ENCODE data around the gene KCNK5. TPM values are rescaled to one million over a fixed set of nuclear protein-coding genes. Genes with fewer than 3 reads are reported as not detected.

KCNK5 gene
- total and polyA plus RNA-seq, 7 donors, result 3.0 to 26.9 (median 7.5) TPM

DNA sequence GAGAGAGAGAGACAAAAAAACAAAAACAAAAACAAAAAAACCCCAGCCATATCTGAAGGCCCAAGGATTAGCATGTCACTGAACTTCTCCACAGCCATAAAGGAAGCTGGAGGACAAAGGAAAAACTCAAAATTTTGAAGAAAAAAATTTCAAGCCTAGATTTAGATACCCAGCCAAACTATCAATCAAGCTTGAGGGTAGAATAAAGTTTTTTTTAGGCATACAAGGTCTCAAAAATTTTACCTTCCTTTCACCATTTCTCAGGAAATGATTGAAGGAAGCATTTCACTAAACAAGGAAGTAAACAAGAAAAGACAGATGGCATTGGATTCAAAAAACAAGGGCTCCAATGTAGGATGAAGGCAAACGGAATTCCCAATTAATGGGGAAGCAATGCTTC, 52.1 kb downstream of the KCNK5 start:
- no peaks in the 10 kb centered on the region for H3K27me3 ChIP-seq
- WGBS, 2 donors, result 94 to 95% methylated on average over 1 of the region's 1 CpG
- no peak overlapping the region for H3K27ac ChIP-seq
- no peak overlapping the region for H3K4me3 ChIP-seq
- intact Hi-C loops (cut with DNase I), result no loop called here
- H3K4me1 ChIP-seq, result no peaks in the 10 kb centered on the region
- H3K36me3 ChIP-seq, result no peaks in the 10 kb centered on the region
- TF ChIP-seq EP300 (IDR thresholded peaks at IDR 0.05), result no peak
- TF ChIP-seq, protein P1, sequence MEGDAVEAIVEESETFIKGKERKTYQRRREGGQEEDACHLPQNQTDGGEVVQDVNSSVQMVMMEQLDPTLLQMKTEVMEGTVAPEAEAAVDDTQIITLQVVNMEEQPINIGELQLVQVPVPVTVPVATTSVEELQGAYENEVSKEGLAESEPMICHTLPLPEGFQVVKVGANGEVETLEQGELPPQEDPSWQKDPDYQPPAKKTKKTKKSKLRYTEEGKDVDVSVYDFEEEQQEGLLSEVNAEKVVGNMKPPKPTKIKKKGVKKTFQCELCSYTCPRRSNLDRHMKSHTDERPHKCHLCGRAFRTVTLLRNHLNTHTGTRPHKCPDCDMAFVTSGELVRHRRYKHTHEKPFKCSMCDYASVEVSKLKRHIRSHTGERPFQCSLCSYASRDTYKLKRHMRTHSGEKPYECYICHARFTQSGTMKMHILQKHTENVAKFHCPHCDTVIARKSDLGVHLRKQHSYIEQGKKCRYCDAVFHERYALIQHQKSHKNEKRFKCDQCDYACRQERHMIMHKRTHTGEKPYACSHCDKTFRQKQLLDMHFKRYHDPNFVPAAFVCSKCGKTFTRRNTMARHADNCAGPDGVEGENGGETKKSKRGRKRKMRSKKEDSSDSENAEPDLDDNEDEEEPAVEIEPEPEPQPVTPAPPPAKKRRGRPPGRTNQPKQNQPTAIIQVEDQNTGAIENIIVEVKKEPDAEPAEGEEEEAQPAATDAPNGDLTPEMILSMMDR (IDR thresholded peaks at IDR 0.05), result no peak
- TF ChIP-seq POLR2AphosphoS5 (IDR thresholded peaks at IDR 0.05), result no peak
- no peak for TF ChIP-seq POLR2A (IDR thresholded peaks at IDR 0.05)
- DNase-seq, result no peak
- H3K9me3 ChIP-seq, result peaks cover 0 to 3% (median under 1%) of the 10 kb centered on the region in 4 donors

DNA sequence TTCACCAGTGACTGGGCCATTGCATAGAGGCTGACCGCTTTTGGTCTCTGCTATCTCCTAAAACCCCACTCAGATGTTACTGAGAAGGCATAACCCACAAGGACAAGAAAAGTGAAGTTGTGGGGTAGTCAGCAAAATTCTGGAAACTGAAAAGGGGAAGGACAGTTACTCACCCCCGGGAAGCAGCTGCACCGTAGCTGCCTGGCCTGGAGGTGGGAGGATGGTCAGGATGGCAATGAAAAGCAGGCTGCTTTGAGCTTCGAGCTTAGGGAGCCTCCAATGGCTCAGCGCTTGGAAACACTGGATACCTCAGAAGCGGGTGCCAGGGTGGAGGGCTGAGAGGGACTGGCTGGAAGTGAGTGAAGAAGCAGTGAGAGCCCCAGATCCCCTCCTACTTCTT, 56.0 kb downstream of the KCNK5 start:
- TF ChIP-seq POLR2A (IDR thresholded peaks at IDR 0.05) (no peak), POLR2AphosphoS5 (IDR thresholded peaks at IDR 0.05) (no peak), EP300 (IDR thresholded peaks at IDR 0.05) (no peak)
- TF ChIP-seq, protein P1 (IDR thresholded peaks at IDR 0.05), result no peak
- H3K27me3 ChIP-seq, result no peaks in the 10 kb centered on the region
- 68 to 95% methylated on average over 6 of the region's 6 CpGs for WGBS, 2 donors
- no peaks in the 10 kb centered on the region for H3K4me1 ChIP-seq
- H3K4me3 ChIP-seq, result no peak overlapping the region
- H3K9me3 ChIP-seq, result peaks cover 0 to 7% (median 5%) of the 10 kb centered on the region in 4 donors
- H3K27ac ChIP-seq, result no peak overlapping the region
- intact Hi-C loops (cut with DNase I), result no loop called here
- no peaks in the 10 kb centered on the region for H3K36me3 ChIP-seq
- no peak for DNase-seq

DNA sequence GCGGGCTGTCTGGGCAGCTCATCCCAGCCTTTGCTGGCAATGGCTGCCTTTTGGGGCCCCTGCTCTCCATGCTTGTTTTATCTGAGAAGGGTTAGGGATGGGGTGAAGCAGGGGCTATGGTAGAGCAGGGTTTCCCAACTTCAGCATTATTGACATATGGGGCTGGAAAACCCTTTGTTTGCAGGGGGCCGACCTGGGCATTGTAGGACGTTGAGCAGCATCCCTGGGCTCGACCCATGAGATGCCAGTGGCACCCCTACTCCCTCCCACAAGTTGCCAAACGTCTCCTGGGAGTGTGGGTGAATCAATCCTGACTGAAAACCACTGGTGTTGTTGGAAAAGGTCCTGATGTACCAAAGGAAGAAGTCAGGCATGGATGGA, 56.9 kb downstream of the KCNK5 start:
- Histone ChIP-seq H3K4me1 (no peaks in the 10 kb centered on the region), H3K4me3 (no peak overlapping the region), H3K36me3 (no peaks in the 10 kb centered on the region), H3K27me3 (no peaks in the 10 kb centered on the region), H3K27ac (no peak overlapping the region), H3K9me3 (peaks cover 0 to 6% (median 4%) of the 10 kb centered on the region in 4 donors)
- intact Hi-C loops (cut with DNase I), result no loop called here
- TF ChIP-seq, protein P1 (IDR thresholded peaks at IDR 0.05), result no peak
- no peak for TF ChIP-seq POLR2A (IDR thresholded peaks at IDR 0.05)
- TF ChIP-seq EP300 (IDR thresholded peaks at IDR 0.05), result no peak
- DNase-seq, result no peak
- WGBS, 2 donors, result 64 to 89% methylated on average over 5 of the region's 5 CpGs

DNA sequence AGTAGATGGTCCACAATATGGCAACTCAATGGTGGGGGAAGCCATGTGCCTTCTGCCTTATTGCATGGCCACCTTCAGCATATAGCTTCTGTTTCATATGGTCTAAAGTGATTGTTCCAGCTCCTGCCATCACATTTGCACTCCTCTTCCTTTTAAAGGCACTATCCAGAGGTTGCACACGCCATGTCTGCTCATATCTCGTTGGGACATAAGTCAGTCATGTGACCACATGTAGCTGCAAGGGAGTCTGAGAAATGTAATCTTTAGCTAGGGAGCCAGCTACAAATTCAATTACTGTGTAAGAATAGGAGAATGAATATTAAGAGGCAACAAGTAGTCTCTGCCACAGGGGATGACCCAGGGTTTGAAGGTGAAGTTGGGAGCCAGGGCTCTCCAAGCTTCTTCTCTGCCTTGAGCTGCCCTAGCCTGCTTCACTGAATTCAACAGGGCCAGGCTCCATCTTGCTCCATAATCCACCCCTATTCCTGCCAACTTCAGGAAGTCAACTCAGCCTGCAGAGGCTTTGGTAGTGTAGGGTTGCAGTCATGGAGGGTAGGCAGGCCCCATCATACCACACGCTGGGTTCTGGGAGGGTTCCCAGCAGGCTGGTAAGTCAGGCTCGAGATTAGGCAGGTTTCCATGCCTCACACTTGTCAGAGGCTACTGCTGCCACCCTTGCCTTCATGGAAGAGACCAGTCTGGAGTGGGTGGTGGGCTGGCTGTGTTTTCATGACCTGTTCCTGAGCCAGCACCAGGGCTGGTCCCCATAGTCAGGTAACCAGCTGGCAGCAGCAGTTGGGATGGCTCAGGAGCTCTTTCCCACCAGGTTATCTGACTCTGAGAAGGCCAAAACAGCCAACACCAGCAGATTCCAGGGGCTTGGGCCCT, 57.5 kb downstream of the KCNK5 start:
- H3K9me3 ChIP-seq, result peaks cover 0 to 5% (median 4%) of the 10 kb centered on the region in 4 donors
- TF ChIP-seq, protein P1 (IDR thresholded peaks at IDR 0.05), result no peak
- no peak for TF ChIP-seq EP300 (IDR thresholded peaks at IDR 0.05)
- no peak for TF ChIP-seq POLR2AphosphoS5 (IDR thresholded peaks at IDR 0.05)
- no peak for TF ChIP-seq POLR2A (IDR thresholded peaks at IDR 0.05)
- DNase-seq, result no peak
- peaks cover 0 to 2% (median 0%) of the 10 kb centered on the region in 3 donors for H3K27me3 ChIP-seq
- intact Hi-C loops (cut with DNase I), result no loop called here
- H3K4me1 ChIP-seq, result no peaks in the 10 kb centered on the region
- H3K4me3 ChIP-seq, result no peak overlapping the region
- WGBS, 2 donors, result 89 to 93% methylated on average over 4 of the region's 4 CpGs
- H3K27ac ChIP-seq, result no peak overlapping the region
- no peaks in the 10 kb centered on the region for H3K36me3 ChIP-seq
